Memory B cell (primary cell): Measurements from ENCODE around the gene ZNF586.
"Not testable (repeated sequence)": the region's sequence is repeated elsewhere in the genome, so short reads cannot be mapped to it uniquely, and the experiment has no call there.

ENCODE experiments used
- ATAC-seq: fragments of 150-1000 bp; cut with Tn5 transposase; 2 replicates; pipeline ENCODE4 v1.10.0; 2021; ENCODE audit warnings: low read depth, mild to moderate bottlenecking, moderate library complexity
- DNase-seq, 2 donors: peaks; one replicate each; pipeline ENCODE4 v3.0.0; 2022; ENCODE audit warnings: low spot score in 2 of 2
- H3K27ac Mint-ChIP-seq: one replicate; pipeline ENCODE4 v1.8.0; 2022; ENCODE audit warnings: mild to moderate bottlenecking, moderate library complexity, mixed read lengths
- H3K27me3 Mint-ChIP-seq: one replicate; pipeline ENCODE4 v1.8.0; 2022; ENCODE audit warnings: mixed read lengths
- H3K36me3 Mint-ChIP-seq: one replicate; pipeline ENCODE4 v1.8.0; 2022; ENCODE audit warnings: mild to moderate bottlenecking, mixed read lengths
- H3K4me1 Mint-ChIP-seq: one replicate; pipeline ENCODE4 v1.8.0; 2022; ENCODE audit warnings: mixed read lengths
- H3K4me3 Mint-ChIP-seq: one replicate; pipeline ENCODE4 v1.8.0; 2022; ENCODE audit warnings: mild to moderate bottlenecking, moderate library complexity, mixed read lengths
- H3K9me3 Mint-ChIP-seq: one replicate; pipeline ENCODE4 v1.8.0; 2022; ENCODE audit warnings: mixed read lengths

The ZNF586 gene

GRCh38 chr19:57810410-57811295, 41.2 kb downstream of the ZNF586 start:
- DNase-seq, ATAC-seq, H3K4me3 Mint-ChIP-seq, H3K27me3 Mint-ChIP-seq, H3K9me3 Mint-ChIP-seq: not testable (repeated sequence)
- H3K36me3 Mint-ChIP-seq: peaks cover 17% of the 10 kb centered on the region
- peaks cover 30% of the 10 kb centered on the region for H3K4me1 Mint-ChIP-seq
- H3K27ac Mint-ChIP-seq: peak overlapping the region; percentile 17

GRCh38 chr19:57812226-57812625, 42.8 kb downstream of the ZNF586 start:
- Mint-ChIP-seq H3K36me3 (peaks cover 17% of the 10 kb centered on the region), H3K4me1 (peaks cover 31% of the 10 kb centered on the region), H3K27ac (peak overlapping the region; percentile 49), H3K9me3 (no peaks in the 10 kb centered on the region), H3K27me3 (no peaks in the 10 kb centered on the region), H3K4me3 (no peak overlapping the region)
- DNase-seq (no peak), ATAC-seq (no peak)

- ATAC-seq, H3K27me3 Mint-ChIP-seq, DNase-seq, H3K9me3 Mint-ChIP-seq: not testable (repeated sequence)
- Mint-ChIP-seq H3K36me3 (peaks cover 11% of the 10 kb centered on the region), H3K27ac (peak overlapping the region; percentile 87), H3K4me1 (peaks cover 31% of the 10 kb centered on the region), H3K4me3 (peak overlapping the region; percentile 49)
These were observed 43.7 kb downstream of the ZNF586 start for GRCh38 chr19:57812975-57813820.

- Mint-ChIP-seq H3K9me3 (no peaks in the 10 kb centered on the region), H3K4me1 (peaks cover 31% of the 10 kb centered on the region), H3K36me3 (peaks cover 8% of the 10 kb centered on the region), H3K27ac (peak overlapping the region; percentile 96), H3K27me3 (no peaks in the 10 kb centered on the region), H3K4me3 (peak overlapping the region; percentile 97)
- ATAC-seq: no peak
- no peak for DNase-seq
These were observed 44.5 kb downstream of the ZNF586 start for GRCh38 chr19:57813919-57814504.

- peak within 1 kb of the TSS; percentile 96 for H3K27ac Mint-ChIP-seq
- peak; percentile 81 for ATAC-seq
These were observed 45.2 kb downstream of the ZNF586 start, which contains the start of gene ZNF552 for GRCh38 chr19:57814505-57815246. ZNF552 (minus strand) TSS chr19:57814913; CDS start chr19:57814743, 170 bp downstream.

GRCh38 chr19:57815247-57816075, 46.0 kb downstream of the ZNF586 start:
- DNase-seq (no peak), ATAC-seq (no peak)
- peak overlapping the region; percentile 96 for H3K27ac Mint-ChIP-seq
- peaks cover 2% of the 10 kb centered on the region for H3K36me3 Mint-ChIP-seq
- H3K4me3 Mint-ChIP-seq: peak overlapping the region; percentile 97
- peaks cover 39% of the 10 kb centered on the region for H3K4me1 Mint-ChIP-seq
- no peaks in the 10 kb centered on the region for H3K27me3 Mint-ChIP-seq
- H3K9me3 Mint-ChIP-seq: no peaks in the 10 kb centered on the region

More at GRCh38 chr19:57814505-57815246, 45.2 kb downstream of the ZNF586 start, which contains the start of gene ZNF552:
- H3K4me3 Mint-ChIP-seq: peak within 1 kb of the TSS; percentile 97
- H3K36me3 Mint-ChIP-seq: peaks cover 6% of the 10 kb centered on the region
- peaks cover 33% of the 10 kb centered on the region for H3K4me1 Mint-ChIP-seq
- DNase-seq: peak; percentile 55 to 59
- H3K9me3 Mint-ChIP-seq: no peaks in the 10 kb centered on the region
- no peaks in the 10 kb centered on the region for H3K27me3 Mint-ChIP-seq

- H3K4me3 Mint-ChIP-seq: no peak overlapping the region
- H3K27me3 Mint-ChIP-seq: no peaks in the 10 kb centered on the region
- no peaks in the 10 kb centered on the region for H3K9me3 Mint-ChIP-seq
- no peak overlapping the region for H3K27ac Mint-ChIP-seq
- peaks cover 3% of the 10 kb centered on the region for H3K36me3 Mint-ChIP-seq
- DNase-seq: no peak
- H3K4me1 Mint-ChIP-seq: peaks cover 46% of the 10 kb centered on the region
- no peak for ATAC-seq
These were observed 47.2 kb downstream of the ZNF586 start for GRCh38 chr19:57816652-57817051.

- ATAC-seq: no peak
- Mint-ChIP-seq H3K9me3 (no peaks in the 10 kb centered on the region), H3K27me3 (no peaks in the 10 kb centered on the region), H3K36me3 (peaks cover 3% of the 10 kb centered on the region), H3K4me3 (no peak overlapping the region), H3K27ac (no peak overlapping the region), H3K4me1 (peaks cover 45% of the 10 kb centered on the region)
- no peak for DNase-seq
These were observed 48.5 kb downstream of the ZNF586 start for GRCh38 chr19:57817976-57818375.

- Mint-ChIP-seq H3K27ac (no peak overlapping the region), H3K4me1 (peaks cover 47% of the 10 kb centered on the region), H3K27me3 (no peaks in the 10 kb centered on the region), H3K9me3 (no peaks in the 10 kb centered on the region), H3K4me3 (peak overlapping the region; percentile 57), H3K36me3 (peaks cover 3% of the 10 kb centered on the region)
- no peak for DNase-seq
- ATAC-seq: no peak
These were observed 48.9 kb downstream of the ZNF586 start for GRCh38 chr19:57818378-57818777.

- Mint-ChIP-seq H3K27ac (peak overlapping the region; percentile 94), H3K4me1 (peaks cover 49% of the 10 kb centered on the region), H3K27me3 (no peaks in the 10 kb centered on the region), H3K4me3 (peak overlapping the region; percentile 95), H3K9me3 (no peaks in the 10 kb centered on the region), H3K36me3 (peaks cover 3% of the 10 kb centered on the region)
- DNase-seq (peak; percentile 57 to 61), ATAC-seq (peak; percentile 81)
These were observed 50.1 kb downstream of the ZNF586 start for GRCh38 chr19:57819475-57820148.

- ATAC-seq (no peak), DNase-seq (no peak)
- Mint-ChIP-seq H3K4me1 (peaks cover 41% of the 10 kb centered on the region), H3K27ac (peak overlapping the region; percentile 94), H3K9me3 (no peaks in the 10 kb centered on the region), H3K27me3 (no peaks in the 10 kb centered on the region), H3K36me3 (peaks cover 3% of the 10 kb centered on the region), H3K4me3 (peak overlapping the region; percentile 95)
These were observed 51.1 kb downstream of the ZNF586 start for GRCh38 chr19:57820599-57820998.

GRCh38 chr19:57821095-57821494, 51.6 kb downstream of the ZNF586 start:
- ATAC-seq, DNase-seq, H3K9me3 Mint-ChIP-seq, H3K36me3 Mint-ChIP-seq, H3K27me3 Mint-ChIP-seq: not testable (repeated sequence)
- peak overlapping the region; percentile 24 for H3K4me3 Mint-ChIP-seq
- H3K27ac Mint-ChIP-seq: peak overlapping the region; percentile 94
- H3K4me1 Mint-ChIP-seq: peaks cover 42% of the 10 kb centered on the region
